HG03139 (cell line): ENCODE data around the gene MRPS11.
"Not testable (repeated sequence)": the region's sequence is repeated elsewhere in the genome, so short reads cannot be mapped to it uniquely, and the experiment has no call there.

ENCODE experiments used
- ATAC-seq: cut with Tn5 transposase; IDR thresholded peaks from one replicate; pipeline ENCODE4 v1.9.1; 2021; ENCODE audit not compliant: unreplicated experiment

Gene MRPS11

GRCh38 chr15:88489321-88489720, 21.8 kb downstream of the MRPS11 start:
- no peak for ATAC-seq

- ATAC-seq, result no peak
Measured at GRCh38 chr15:88490036-88490435, 22.5 kb downstream of the MRPS11 start.

GRCh38 chr15:88491158-88491557, 23.6 kb downstream of the MRPS11 start:
- no peak for ATAC-seq

- ATAC-seq, result no peak
Measured at GRCh38 chr15:88493844-88494243, 26.3 kb downstream of the MRPS11 start.

- no peak for ATAC-seq
Measured at GRCh38 chr15:88497109-88497765, 29.7 kb downstream of the MRPS11 start.

- no peak for ATAC-seq
Measured at GRCh38 chr15:88498996-88499395, 31.5 kb downstream of the MRPS11 start.

- ATAC-seq, result no peak
Measured at GRCh38 chr15:88504445-88504844, 36.9 kb downstream of the MRPS11 start.

- no peak for ATAC-seq
Measured at GRCh38 chr15:88505721-88506120, 38.2 kb downstream of the MRPS11 start.

GRCh38 chr15:88506628-88507027, 39.1 kb downstream of the MRPS11 start:
- ATAC-seq, result no peak

GRCh38 chr15:88509321-88509720, 41.8 kb downstream of the MRPS11 start:
- ATAC-seq, result no peak

- ATAC-seq, result no peak
Measured at GRCh38 chr15:88509964-88510363, 42.5 kb downstream of the MRPS11 start.

- no peak for ATAC-seq
Measured at GRCh38 chr15:88511161-88511560, 43.7 kb downstream of the MRPS11 start.

- ATAC-seq, result no peak
Measured at GRCh38 chr15:88512078-88512477, 44.6 kb downstream of the MRPS11 start.

- no peak for ATAC-seq
Measured at GRCh38 chr15:88512601-88513000, 45.1 kb downstream of the MRPS11 start.

GRCh38 chr15:88513195-88513594, 45.7 kb downstream of the MRPS11 start:
- no peak for ATAC-seq

GRCh38 chr15:88518903-88519302, 51.4 kb downstream of the MRPS11 start:
- no peak for ATAC-seq

- ATAC-seq, result not testable (repeated sequence)
Measured at GRCh38 chr15:88524094-88524493, 56.6 kb downstream of the MRPS11 start.

GRCh38 chr15:88525418-88525817, 57.9 kb downstream of the MRPS11 start:
- ATAC-seq, result no peak

GRCh38 chr15:88526247-88526879, 58.9 kb downstream of the MRPS11 start:
- no peak for ATAC-seq

- no peak for ATAC-seq
Measured at GRCh38 chr15:88529021-88529630, 61.6 kb downstream of the MRPS11 start.
